Esophagus muscularis mucosa (tissue), 4 donors: ENCODE data around the gene INSL4. TPM values are rescaled to one million over a fixed set of nuclear protein-coding genes. Genes with fewer than 3 reads are reported as not detected.

Experiments
- DNase-seq: peaks from one replicate; pipeline ENCODE4 v3.0.0-alpha.2; 2017; ENCODE audit errors: extremely low spot score
- H3K27ac ChIP-seq, 4 donors: fragments of 200-600 bp; sonication (generic); replicated peaks in 1 of 4; 1 replicate in 3 of 4; 2 replicates in 1 of 4; pipeline ENCODE4 v1.5.1; 2016 to 2019; ENCODE audit warnings: mild to moderate bottlenecking in 1 of 4
- H3K27me3 ChIP-seq, 4 donors: fragments of 200-600 bp; sonication (generic); one replicate each; pipeline versions ENCODE4 v1.5.1 to v1.6.0; 2016 to 2019
- H3K36me3 ChIP-seq, 4 donors: fragments of 200-600 bp; sonication (generic); one replicate each; pipeline ENCODE4 v1.5.1; 2016 to 2019
- H3K4me1 ChIP-seq, 4 donors: fragments of 200-600 bp; sonication (generic); one replicate each; pipeline ENCODE4 v1.5.1; 2016 to 2019
- H3K4me3 ChIP-seq, 4 donors: fragments of 200-600 bp; sonication (generic); 1 replicate in 2 of 4; 2 replicates in 2 of 4; pipeline ENCODE4 v1.5.1; 2016 to 2019; ENCODE audit warnings: mild to moderate bottlenecking in 4 of 4, moderate library complexity in 1 of 4
- H3K9me3 ChIP-seq, 4 donors: fragments of 200-600 bp; sonication (generic); 1 replicate in 3 of 4; 2 replicates in 1 of 4; pipeline ENCODE4 v1.5.1; 2016 to 2019
- EP300 ChIP-seq: sonication (generic); formaldehyde crosslinking; IDR thresholded peaks from one replicate; pipeline ENCODE4 v1.6.1; 2017; ENCODE audit warnings: antibody characterized with exemption
- POLR2A ChIP-seq: fragments of 450-650 bp; IDR thresholded peaks from one replicate; pipeline ENCODE4 v1.6.1; 2017; ENCODE audit warnings: antibody characterized with exemption, moderate library complexity, mild to moderate bottlenecking, low read depth
- POLR2AphosphoS5 ChIP-seq, 2 donors: sonication (generic); formaldehyde crosslinking; IDR thresholded peaks; one replicate each; pipeline ENCODE4 v1.6.1; 2017; ENCODE audit warnings: antibody characterized with exemption in 2 of 2
- WGBS: methylation state at CpG from one replicate; pipeline ENCODE4 v1.1.5; 2018; 5-methylcytosine and 5-hydroxymethylcytosine counted together
- intact Hi-C: fragments of 100-400 bp; cut with DNase I; formaldehyde crosslinking; loops from one replicate; pipeline ENCODE4 v1.15.1; 2023
- total RNA-seq, 4 donors: library from RNA; depleted of rRNA; stranded (reverse); fragments of >200 nt; gene quantifications; one replicate each; pipeline versions ENCODE4 v1.1.0 to v1.2.1, GENCODE V29; 2016
- TF ChIP-seq, protein P1 (sequence below), 3 experiments: fragments of 200-600 bp in 2 of 3; fragments of 450-650 bp in 1 of 3; sonication (generic) in 2 of 3; IDR thresholded peaks; one replicate each; pipeline ENCODE4 v1.5.1; 2017 to 2019; ENCODE audit warnings: antibody characterized with exemption in 3 of 3, mild to moderate bottlenecking in 2 of 3, moderate library complexity in 1 of 3

Gene INSL4
- total RNA-seq, 4 donors from 2014 or later: not detected

DNA sequence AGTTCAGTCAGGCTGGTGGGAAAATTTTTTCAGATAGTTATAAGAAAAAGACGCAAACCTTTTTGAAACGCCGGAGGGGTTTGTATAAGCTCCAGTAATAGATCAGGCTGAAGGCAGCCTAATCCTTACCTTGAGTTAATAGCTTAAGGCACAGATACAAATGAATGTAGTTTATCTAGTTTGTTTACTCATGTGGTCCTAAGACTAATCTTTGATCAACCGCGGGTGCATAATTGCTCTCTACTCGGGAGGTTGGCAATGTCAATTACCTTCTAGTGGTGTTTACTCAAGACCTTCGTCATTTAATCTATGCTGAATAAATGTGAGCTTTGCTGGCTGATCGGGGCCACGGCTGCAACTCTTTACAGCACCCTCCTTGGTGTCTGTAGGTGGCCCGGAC is 665 bp upstream of the INSL4 start:
- H3K4me1 ChIP-seq: no peaks in the 10 kb centered on the region
- H3K9me3 ChIP-seq: peaks cover 0 to 6% (median 2%) of the 10 kb centered on the region in 4 donors
- no peak overlapping the region for H3K27ac ChIP-seq
- no peaks in the 10 kb centered on the region for H3K27me3 ChIP-seq
- intact Hi-C loops: no loop called here
- no peaks in the 10 kb centered on the region for H3K36me3 ChIP-seq
- H3K4me3 ChIP-seq: no peak overlapping the region
- DNase-seq: no peak
- TF ChIP-seq, protein P1, sequence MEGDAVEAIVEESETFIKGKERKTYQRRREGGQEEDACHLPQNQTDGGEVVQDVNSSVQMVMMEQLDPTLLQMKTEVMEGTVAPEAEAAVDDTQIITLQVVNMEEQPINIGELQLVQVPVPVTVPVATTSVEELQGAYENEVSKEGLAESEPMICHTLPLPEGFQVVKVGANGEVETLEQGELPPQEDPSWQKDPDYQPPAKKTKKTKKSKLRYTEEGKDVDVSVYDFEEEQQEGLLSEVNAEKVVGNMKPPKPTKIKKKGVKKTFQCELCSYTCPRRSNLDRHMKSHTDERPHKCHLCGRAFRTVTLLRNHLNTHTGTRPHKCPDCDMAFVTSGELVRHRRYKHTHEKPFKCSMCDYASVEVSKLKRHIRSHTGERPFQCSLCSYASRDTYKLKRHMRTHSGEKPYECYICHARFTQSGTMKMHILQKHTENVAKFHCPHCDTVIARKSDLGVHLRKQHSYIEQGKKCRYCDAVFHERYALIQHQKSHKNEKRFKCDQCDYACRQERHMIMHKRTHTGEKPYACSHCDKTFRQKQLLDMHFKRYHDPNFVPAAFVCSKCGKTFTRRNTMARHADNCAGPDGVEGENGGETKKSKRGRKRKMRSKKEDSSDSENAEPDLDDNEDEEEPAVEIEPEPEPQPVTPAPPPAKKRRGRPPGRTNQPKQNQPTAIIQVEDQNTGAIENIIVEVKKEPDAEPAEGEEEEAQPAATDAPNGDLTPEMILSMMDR (IDR thresholded peaks at IDR 0.05): no peak
- TF ChIP-seq EP300: no peak
- TF ChIP-seq POLR2AphosphoS5 (IDR thresholded peaks at IDR 0.05): no peak
- TF ChIP-seq POLR2A: no peak
- WGBS: 89% methylated on average over 10 of the region's 10 CpGs

DNA sequence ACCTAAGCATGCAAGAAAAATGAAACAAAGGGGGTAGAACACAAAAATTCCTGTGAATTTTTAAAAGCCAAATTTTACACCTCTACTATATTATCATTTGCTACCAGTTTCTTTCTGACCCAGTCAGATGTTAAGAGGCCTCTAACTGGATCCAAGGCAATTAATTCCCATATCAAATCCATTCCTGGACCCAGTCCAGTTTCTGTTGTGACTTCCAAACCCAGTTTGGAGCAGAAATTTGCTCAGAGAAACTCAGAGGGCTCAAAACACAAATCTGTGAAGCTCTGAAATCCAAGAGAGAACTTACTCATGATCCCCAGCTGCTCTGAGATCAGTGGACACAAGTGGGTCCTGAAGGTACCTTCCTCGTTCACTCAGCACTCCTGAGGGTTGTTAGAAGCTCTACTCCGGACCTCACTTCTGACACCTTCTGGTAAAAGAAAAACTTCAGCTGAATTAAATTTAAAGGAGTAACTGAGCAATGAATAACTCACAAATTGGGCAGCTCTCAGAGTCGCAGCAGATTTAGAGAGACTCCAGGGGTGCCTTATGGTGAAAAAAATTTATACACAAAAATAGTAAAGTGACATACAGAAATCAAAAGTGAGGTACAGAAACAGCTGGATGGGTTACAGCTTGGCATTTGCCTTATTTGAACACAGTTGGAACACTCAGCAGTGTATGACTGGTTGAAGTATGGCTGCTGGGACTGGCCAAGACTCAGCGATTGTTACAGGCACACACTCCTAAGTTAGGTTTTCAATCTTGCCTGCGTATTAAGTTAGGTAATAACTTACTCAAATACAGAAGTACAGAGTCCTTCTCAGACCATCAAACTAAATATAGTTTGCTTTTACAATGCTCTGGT is 32.4 kb downstream of the INSL4 start:
- Histone ChIP-seq H3K36me3 (no peaks in the 10 kb centered on the region), H3K27me3 (no peaks in the 10 kb centered on the region), H3K4me3 (no peak overlapping the region), H3K4me1 (no peaks in the 10 kb centered on the region), H3K27ac (no peak overlapping the region), H3K9me3 (no peaks in the 10 kb centered on the region)
- DNase-seq: no peak
- TF ChIP-seq EP300: no peak
- TF ChIP-seq, protein P1 (IDR thresholded peaks at IDR 0.05): peak in 1 of 3 experiments; percentile 9
- intact Hi-C loops: no loop called here
- 45% methylated on average over 5 of the region's 5 CpGs for WGBS

DNA sequence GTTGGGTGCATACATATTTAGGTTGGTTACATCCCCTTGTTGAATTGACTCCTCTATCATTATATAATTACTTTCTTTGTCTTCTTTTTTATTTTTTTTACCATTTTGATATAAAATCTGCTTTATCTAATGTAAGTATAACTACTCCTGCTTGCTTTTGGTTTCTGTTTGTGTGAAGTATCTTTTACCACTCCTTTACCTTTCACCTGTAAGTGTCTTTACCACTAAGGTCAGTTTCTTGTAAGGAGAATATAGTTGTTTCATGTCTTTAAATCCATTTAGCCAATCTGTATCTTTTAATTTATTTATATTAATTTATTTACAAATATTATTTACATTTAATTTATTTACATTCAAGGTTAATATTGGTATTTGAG is 33.0 kb downstream of the INSL4 start:
- no peak for TF ChIP-seq POLR2AphosphoS5 (IDR thresholded peaks at IDR 0.05)
- no peak for TF ChIP-seq EP300
- TF ChIP-seq, protein P1 (IDR thresholded peaks at IDR 0.05): no peak
- no peak for TF ChIP-seq POLR2A
- intact Hi-C loops: no loop called here
- Histone ChIP-seq H3K27ac (no peak overlapping the region), H3K9me3 (no peaks in the 10 kb centered on the region), H3K4me1 (no peaks in the 10 kb centered on the region), H3K36me3 (no peaks in the 10 kb centered on the region), H3K4me3 (no peak overlapping the region), H3K27me3 (no peaks in the 10 kb centered on the region)
- DNase-seq: no peak

DNA sequence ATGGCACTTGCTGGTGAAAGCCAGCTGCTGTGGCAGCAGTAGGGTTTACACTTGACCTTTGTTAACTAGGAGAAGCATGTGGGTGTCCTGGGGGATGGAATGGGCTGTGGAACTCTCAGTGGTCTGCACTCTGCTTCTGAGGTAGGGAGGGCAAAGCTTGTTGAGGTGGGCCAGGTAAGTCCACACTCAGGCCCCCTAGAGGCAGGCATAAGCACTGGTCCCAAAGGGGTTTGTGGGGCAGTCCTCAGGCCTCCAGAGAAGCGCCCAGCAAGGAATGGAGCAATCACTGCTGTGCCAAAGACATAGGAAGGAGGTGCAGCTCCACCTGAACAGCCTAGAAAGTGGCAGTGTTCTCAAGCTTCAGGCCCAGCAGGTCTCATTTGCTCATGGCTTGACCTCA is 34.7 kb downstream of the INSL4 start:
- no peak overlapping the region for H3K4me3 ChIP-seq

More for the DNA sequence above, 34.7 kb downstream of the INSL4 start:
- Histone ChIP-seq H3K27me3 (no peaks in the 10 kb centered on the region), H3K27ac (no peak overlapping the region), H3K36me3 (no peaks in the 10 kb centered on the region), H3K9me3 (no peaks in the 10 kb centered on the region), H3K4me1 (no peaks in the 10 kb centered on the region)
- intact Hi-C loops: no loop called here
- TF ChIP-seq POLR2A (no peak), POLR2AphosphoS5 (IDR thresholded peaks at IDR 0.05) (no peak), EP300 (no peak)
- TF ChIP-seq, protein P1 (IDR thresholded peaks at IDR 0.05): no peak
- no CpG with 5 or more reads among the region's 1 CpG for WGBS
- DNase-seq: no peak
